ENCODE results near the gene MSRB3. TPM values are rescaled to one million over a fixed set of nuclear protein-coding genes. Genes with fewer than 3 reads are reported as not detected.

Gene MSRB3
- total RNA-seq, 4 donors from 2014 or later = 2.7 to 54.6 (median 11.1) TPM

DNA sequence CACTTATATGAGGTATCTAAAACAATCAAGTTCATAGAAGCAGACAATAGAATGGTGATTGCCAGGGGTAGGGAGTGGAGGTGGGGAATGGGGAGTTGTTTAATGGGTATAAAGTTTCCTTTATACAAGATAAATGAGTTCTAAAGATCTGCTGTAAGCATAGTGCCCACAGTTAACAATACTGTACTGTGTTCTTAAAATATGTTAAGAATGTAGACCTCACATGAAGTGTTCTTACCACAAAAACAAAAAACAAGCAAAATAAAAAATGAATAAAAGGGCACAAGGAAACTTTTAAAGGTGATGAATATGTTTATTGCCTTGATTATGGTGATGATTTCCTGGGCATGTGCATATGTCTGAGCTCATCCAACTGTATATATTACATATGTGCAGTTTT, 211.8 kb downstream of the MSRB3 start:
- Histone ChIP-seq H3K27me3 (peaks cover 0 to 6% (median 0%) of the 10 kb centered on the region in 4 donors), H3K4me3 (no peak overlapping the region), H3K36me3 (no peaks in the 10 kb centered on the region), H3K9me3 (no peaks in the 10 kb centered on the region), H3K4me1 (no peaks in the 10 kb centered on the region), H3K27ac (no peak overlapping the region)
- no peak for DNase-seq
- TF ChIP-seq POLR2A (IDR thresholded peaks at IDR 0.05) (no peak), CTCF (IDR thresholded peaks at IDR 0.05) (no peak)
- intact Hi-C loops (cut with DNase I) = no loop called here

GRCh38 chr12:65492998-65493912, 214.8 kb downstream of the MSRB3 start:
- TF ChIP-seq CTCF (IDR thresholded peaks at IDR 0.05) (no peak), POLR2A (IDR thresholded peaks at IDR 0.05) (no peak)
- no peak for DNase-seq
- WGBS, 2 donors = 58 to 72% methylated on average over 1 of the region's 1 CpG
- Histone ChIP-seq H3K4me3 (no peak overlapping the region), H3K27me3 (peaks cover 0 to 7% (median 0%) of the 10 kb centered on the region in 4 donors), H3K4me1 (no peaks in the 10 kb centered on the region), H3K27ac (no peak overlapping the region), H3K9me3 (no peaks in the 10 kb centered on the region), H3K36me3 (no peaks in the 10 kb centered on the region)
- intact Hi-C loops (cut with DNase I) = no loop called here

GRCh38 chr12:65493913-65494245, 215.4 kb downstream of the MSRB3 start:
- H3K4me1 ChIP-seq = no peaks in the 10 kb centered on the region
- no peak for DNase-seq
- H3K9me3 ChIP-seq = no peaks in the 10 kb centered on the region
- H3K36me3 ChIP-seq = no peaks in the 10 kb centered on the region
- H3K27ac ChIP-seq = no peak overlapping the region
- no peak overlapping the region for H3K4me3 ChIP-seq
- H3K27me3 ChIP-seq = peaks cover 0 to 7% (median 0%) of the 10 kb centered on the region in 4 donors
- intact Hi-C loops (cut with DNase I) = no loop called here
- TF ChIP-seq POLR2A (IDR thresholded peaks at IDR 0.05) (no peak), CTCF (IDR thresholded peaks at IDR 0.05) (no peak)
- WGBS, 2 donors = 30 to 40% methylated on average over 1 of the region's 1 CpG

- Histone ChIP-seq H3K4me1 (no peaks in the 10 kb centered on the region), H3K27me3 (peaks cover 0 to 7% (median 0%) of the 10 kb centered on the region in 4 donors), H3K27ac (no peak overlapping the region), H3K9me3 (no peaks in the 10 kb centered on the region), H3K4me3 (no peak overlapping the region), H3K36me3 (no peaks in the 10 kb centered on the region)
- intact Hi-C loops (cut with DNase I) = no loop called here
- 17% methylated on average over 1 of the region's 2 CpGs; no CpG with 5 or more reads in 1 of the 2 donors for WGBS, 2 donors
- TF ChIP-seq POLR2A (IDR thresholded peaks at IDR 0.05) (no peak), CTCF (IDR thresholded peaks at IDR 0.05) (no peak)
- no peak for DNase-seq
Observed at GRCh38 chr12:65494537-65494936, 216.1 kb downstream of the MSRB3 start.

DNA sequence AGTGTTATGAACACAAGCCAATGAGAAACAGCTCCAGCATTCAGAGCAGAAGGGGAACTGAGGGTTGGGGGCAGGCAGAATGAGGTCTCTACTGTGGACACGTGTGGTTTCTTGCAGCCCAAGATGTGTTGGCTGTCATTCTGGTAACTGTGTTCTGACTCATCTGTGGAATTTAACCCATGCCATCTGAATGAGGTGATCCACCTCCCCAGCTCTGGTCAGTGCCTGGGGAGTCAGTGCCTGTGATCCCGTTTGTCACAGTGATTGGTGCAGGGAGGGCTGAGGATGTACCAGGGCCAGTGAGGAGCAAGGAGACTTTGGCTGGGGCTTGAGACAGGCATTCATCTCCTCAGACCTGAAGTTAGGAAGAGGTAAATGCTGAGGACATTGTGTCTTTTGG, 216.8 kb downstream of the MSRB3 start:
- Histone ChIP-seq H3K4me3 (no peak overlapping the region), H3K9me3 (no peaks in the 10 kb centered on the region), H3K27me3 (peaks cover 0 to 7% (median 0%) of the 10 kb centered on the region in 4 donors), H3K27ac (no peak overlapping the region), H3K36me3 (no peaks in the 10 kb centered on the region), H3K4me1 (no peaks in the 10 kb centered on the region)
- intact Hi-C loops (cut with DNase I) = no loop called here
- no peak for DNase-seq
- 0 to 22% methylated on average over 1 of the region's 2 CpGs for WGBS, 2 donors
- TF ChIP-seq CTCF (IDR thresholded peaks at IDR 0.05) (no peak), POLR2A (IDR thresholded peaks at IDR 0.05) (no peak)

All from esophagus squamous epithelium (tissue), 5 donors.